Measurements from ENCODE around the gene SPOPL. TPM values are rescaled to one million over a fixed set of nuclear protein-coding genes. Genes with fewer than 3 reads are reported as not detected.
"Not testable (repeated sequence)": the region's sequence is repeated elsewhere in the genome, so short reads cannot be mapped to it uniquely, and the experiment has no call there.

SPOPL gene
- total RNA-seq, 1 donor from 2014 or later = 15.1 TPM

DNA sequence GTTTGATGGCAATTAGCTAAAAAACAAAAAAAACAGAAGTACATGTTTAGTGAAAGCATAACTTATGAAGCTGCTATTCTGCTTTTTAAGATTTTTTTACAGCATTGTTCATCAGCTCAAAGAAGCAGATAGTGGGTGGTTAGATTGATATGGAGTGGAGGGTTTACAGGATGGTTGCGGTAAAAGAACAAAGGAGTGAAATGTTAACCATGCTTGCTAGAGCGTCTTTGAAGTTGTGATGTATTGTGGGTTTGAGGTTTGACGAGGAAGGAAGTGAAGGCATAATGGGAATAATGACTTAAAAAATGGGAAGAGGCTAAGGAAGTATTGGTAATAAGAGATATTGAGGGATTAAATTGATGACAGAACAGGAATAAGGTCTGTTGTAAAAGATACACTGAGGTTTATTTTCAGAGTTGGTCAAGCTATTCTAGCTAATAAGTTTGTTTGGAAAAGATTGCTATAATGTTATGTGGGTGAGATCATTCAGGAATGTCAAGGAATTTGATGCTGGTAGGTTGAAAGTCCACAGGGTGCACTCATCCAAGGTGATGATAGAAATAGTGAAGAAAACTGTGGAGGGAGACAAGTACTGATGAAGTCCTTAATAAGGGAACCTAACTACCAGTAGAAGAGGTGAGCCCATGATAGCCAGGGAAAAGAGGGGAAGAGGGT lies 14.6 kb downstream of the SPOPL start:
- Mint-ChIP-seq H3K4me1 (ENCODE audit: low read depth) (peaks cover 15% of the 10 kb centered on the region), H3K36me3 (ENCODE audit: low read depth) (peaks cover 5% of the 10 kb centered on the region), H3K27me3 (ENCODE audit: low read depth) (peaks cover 20% of the 10 kb centered on the region), H3K9me3 (peaks cover 9% of the 10 kb centered on the region), H3K4me3 (ENCODE audit: low read depth) (no peak overlapping the region), H3K27ac (no peak overlapping the region)
- intact Hi-C loops (cut with micrococcal nuclease) = no loop called here
- no peak for DNase-seq (ENCODE audit: low spot score)

DNA sequence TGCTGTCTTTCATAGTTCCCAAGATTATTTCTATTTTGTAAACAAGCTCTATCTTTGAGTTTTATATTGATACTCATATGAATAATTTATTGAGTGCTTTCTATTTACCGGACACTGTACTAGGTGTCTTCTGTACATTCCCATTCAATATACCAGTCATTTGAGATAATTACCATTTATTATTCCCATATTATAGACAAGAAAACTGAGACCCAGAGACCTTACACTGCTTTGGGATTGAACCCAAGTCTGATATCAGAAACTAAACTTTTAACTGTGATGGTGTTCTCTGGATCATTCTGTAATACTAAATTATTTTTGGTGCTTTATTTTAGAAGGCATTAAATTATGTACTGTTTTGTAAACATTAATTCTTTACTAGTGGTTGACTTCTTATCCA lies 17.3 kb downstream of the SPOPL start:
- H3K36me3 Mint-ChIP-seq (ENCODE audit: low read depth) = peaks cover 14% of the 10 kb centered on the region
- peaks cover 16% of the 10 kb centered on the region for H3K27me3 Mint-ChIP-seq (ENCODE audit: low read depth)
- DNase-seq (ENCODE audit: low spot score) = no peak
- H3K27ac Mint-ChIP-seq = no peak overlapping the region
- H3K4me1 Mint-ChIP-seq (ENCODE audit: low read depth) = peaks cover 28% of the 10 kb centered on the region
- intact Hi-C loops (cut with micrococcal nuclease) = no loop called here
- no peak overlapping the region for H3K4me3 Mint-ChIP-seq (ENCODE audit: low read depth)
- H3K9me3 Mint-ChIP-seq = peaks cover 9% of the 10 kb centered on the region

DNA sequence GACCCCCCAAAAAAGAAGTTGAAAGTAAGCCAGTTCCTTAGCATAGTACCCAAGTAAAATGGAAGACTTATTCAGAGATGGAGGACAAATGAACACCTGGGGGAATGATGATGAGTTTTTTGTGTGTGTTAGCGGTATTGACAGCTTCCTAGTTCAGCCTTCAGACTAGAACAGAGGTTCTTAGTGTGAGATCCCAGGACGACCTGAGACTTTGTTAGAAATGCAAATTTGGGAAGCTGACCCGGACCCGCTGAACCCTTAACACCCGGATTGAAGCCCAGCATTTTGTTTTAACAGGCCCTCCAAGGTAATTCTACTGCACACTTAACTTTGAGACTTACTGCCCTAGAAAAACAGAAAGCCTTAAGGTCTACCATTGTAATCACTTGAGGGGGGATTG lies 20.3 kb downstream of the SPOPL start:
- DNase-seq (ENCODE audit: low spot score) = no peak
- no peak overlapping the region for H3K27ac Mint-ChIP-seq
- no peak overlapping the region for H3K4me3 Mint-ChIP-seq (ENCODE audit: low read depth)
- peaks cover 26% of the 10 kb centered on the region for H3K36me3 Mint-ChIP-seq (ENCODE audit: low read depth)
- intact Hi-C loops (cut with micrococcal nuclease) = no loop called here
- peaks cover 3% of the 10 kb centered on the region for H3K27me3 Mint-ChIP-seq (ENCODE audit: low read depth)
- H3K4me1 Mint-ChIP-seq (ENCODE audit: low read depth) = peaks cover 16% of the 10 kb centered on the region
- peaks cover 21% of the 10 kb centered on the region for H3K9me3 Mint-ChIP-seq

DNA sequence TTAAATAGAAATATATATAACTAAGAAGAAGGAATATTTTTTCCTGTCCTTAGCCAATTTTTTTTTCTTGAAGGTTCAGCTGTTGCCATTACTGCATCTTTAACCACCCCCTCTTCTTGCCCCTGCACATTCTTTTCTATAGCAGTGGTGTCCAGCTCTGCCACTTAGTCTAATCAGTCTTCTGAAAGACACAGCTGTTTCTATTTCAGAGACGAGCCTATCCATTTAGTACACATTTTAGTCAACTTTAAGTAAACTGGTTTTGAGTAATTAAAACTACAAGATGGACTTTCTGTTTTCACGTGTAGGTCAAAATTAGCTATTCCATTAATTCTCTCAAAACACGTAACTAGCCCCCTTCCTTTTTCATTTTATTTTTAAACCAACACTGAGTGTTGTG lies 21.0 kb downstream of the SPOPL start:
- no peak for DNase-seq (ENCODE audit: low spot score)
- Mint-ChIP-seq H3K27ac (no peak overlapping the region), H3K4me3 (ENCODE audit: low read depth) (no peak overlapping the region), H3K27me3 (ENCODE audit: low read depth) (no peaks in the 10 kb centered on the region), H3K9me3 (peaks cover 21% of the 10 kb centered on the region), H3K36me3 (ENCODE audit: low read depth) (peaks cover 26% of the 10 kb centered on the region), H3K4me1 (ENCODE audit: low read depth) (peaks cover 16% of the 10 kb centered on the region)
- intact Hi-C loops (cut with micrococcal nuclease) = no loop called here

DNA sequence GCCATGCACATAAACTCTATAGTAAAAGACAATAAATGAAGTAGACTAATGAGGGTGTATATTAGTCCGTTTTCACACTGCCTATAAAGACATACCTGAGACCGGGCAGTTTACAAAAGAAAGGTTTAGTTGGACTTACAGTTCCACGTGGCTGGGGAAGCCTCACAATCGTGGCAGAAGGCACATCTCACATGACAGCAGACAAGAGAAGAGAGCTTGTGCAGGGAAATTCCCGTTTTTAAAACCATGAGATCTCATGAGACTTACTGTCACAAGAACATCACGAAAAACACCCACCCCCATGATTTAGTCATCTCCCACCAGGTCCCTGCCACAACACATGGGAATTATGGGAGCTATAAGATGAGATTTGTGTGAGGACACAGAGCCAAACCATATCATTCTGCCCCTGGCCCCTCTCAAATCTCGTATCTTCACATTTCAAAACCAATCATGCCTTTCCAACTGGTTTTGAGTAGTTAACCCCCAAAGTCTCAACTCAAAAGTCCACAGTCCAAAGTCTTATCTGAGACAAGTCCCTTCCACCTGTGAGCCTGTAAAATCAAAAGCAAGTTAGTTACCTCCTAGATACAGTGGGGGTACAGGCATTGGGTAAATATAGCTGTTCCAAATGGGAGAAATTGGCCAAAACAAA lies 21.6 kb downstream of the SPOPL start:
- H3K4me3 Mint-ChIP-seq (ENCODE audit: low read depth) = not testable (repeated sequence)

DNA sequence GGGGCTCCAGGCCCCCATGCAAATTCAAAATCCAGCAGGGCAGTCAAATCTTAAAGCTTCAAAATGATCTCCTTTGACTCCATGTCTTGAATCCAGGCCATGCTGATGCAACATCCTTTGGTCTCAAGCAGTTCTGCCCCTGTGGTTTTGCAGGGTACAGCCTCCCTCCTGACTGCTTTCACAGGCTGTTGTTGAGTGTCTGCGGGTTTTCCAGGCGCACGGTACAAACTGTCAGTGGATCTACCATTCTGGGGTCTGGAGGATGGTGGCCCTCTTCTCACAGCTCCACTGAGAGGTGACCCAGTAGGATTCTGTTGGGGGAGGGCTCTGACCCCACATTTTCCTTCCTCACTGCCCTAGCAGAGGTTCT lies 22.1 kb downstream of the SPOPL start:
- peaks cover 26% of the 10 kb centered on the region for H3K36me3 Mint-ChIP-seq (ENCODE audit: low read depth)
- H3K27ac Mint-ChIP-seq; H3K4me3 Mint-ChIP-seq (ENCODE audit: low read depth); H3K27me3 Mint-ChIP-seq (ENCODE audit: low read depth); DNase-seq (ENCODE audit: low spot score); intact Hi-C loops (cut with micrococcal nuclease): not testable (repeated sequence)
- peaks cover 16% of the 10 kb centered on the region for H3K4me1 Mint-ChIP-seq (ENCODE audit: low read depth)
- H3K9me3 Mint-ChIP-seq = peaks cover 21% of the 10 kb centered on the region

More for the DNA sequence above, 21.6 kb downstream of the SPOPL start:
- H3K27me3 Mint-ChIP-seq (ENCODE audit: low read depth); intact Hi-C loops (cut with micrococcal nuclease); DNase-seq (ENCODE audit: low spot score); H3K27ac Mint-ChIP-seq: not testable (repeated sequence)
- Mint-ChIP-seq H3K4me1 (ENCODE audit: low read depth) (peaks cover 16% of the 10 kb centered on the region), H3K9me3 (peaks cover 21% of the 10 kb centered on the region), H3K36me3 (ENCODE audit: low read depth) (peaks cover 26% of the 10 kb centered on the region)

DNA sequence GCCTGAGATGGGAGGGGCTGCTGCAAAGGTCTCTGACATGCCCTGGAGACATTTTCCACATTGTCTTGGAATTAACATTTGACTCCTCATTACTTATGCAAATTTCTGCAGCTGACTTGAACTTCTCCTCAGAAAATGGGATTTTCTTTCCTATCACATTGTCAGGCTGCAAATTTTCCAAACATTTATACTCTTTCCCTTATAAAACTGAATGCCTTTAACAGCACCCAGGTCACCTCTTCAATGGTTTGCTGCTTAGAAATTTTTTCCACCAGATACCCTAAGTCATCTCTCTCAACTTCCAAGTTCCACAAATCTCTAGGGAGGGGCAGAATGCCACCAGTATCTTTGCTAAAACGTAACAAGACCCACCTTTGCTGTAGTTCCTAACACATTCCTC lies 22.8 kb downstream of the SPOPL start:
- Mint-ChIP-seq H3K9me3 (peaks cover 21% of the 10 kb centered on the region), H3K4me1 (ENCODE audit: low read depth) (peaks cover 16% of the 10 kb centered on the region), H3K36me3 (ENCODE audit: low read depth) (peaks cover 26% of the 10 kb centered on the region)
- intact Hi-C loops (cut with micrococcal nuclease); H3K27ac Mint-ChIP-seq; H3K27me3 Mint-ChIP-seq (ENCODE audit: low read depth); H3K4me3 Mint-ChIP-seq (ENCODE audit: low read depth); DNase-seq (ENCODE audit: low spot score): not testable (repeated sequence)

DNA sequence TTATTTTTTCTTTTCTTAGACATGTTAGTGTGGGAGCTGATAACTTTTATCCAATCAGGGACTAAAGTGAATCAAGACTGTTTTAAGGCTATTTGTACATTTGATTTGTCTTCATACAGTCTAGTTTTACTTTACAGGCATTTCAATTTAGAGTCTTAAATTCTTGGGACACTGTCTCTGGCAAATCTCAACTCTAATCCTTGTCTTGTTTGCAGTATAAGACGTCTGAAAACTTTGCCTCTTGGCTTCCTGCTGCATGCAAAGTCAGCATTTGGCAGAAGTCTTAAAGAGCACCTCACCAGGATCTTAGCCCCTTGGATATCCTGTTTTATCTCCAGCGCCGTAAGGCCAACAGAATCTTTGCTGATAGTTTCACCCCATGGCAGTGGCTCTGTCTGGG lies 30.3 kb downstream of the SPOPL start:
- H3K9me3 Mint-ChIP-seq = peaks cover 1% of the 10 kb centered on the region
- peaks cover 3% of the 10 kb centered on the region for H3K36me3 Mint-ChIP-seq (ENCODE audit: low read depth)
- H3K27me3 Mint-ChIP-seq (ENCODE audit: low read depth) = no peaks in the 10 kb centered on the region
- H3K4me1 Mint-ChIP-seq (ENCODE audit: low read depth) = no peaks in the 10 kb centered on the region
- no peak overlapping the region for H3K4me3 Mint-ChIP-seq (ENCODE audit: low read depth)
- no peak for DNase-seq (ENCODE audit: low spot score)
- intact Hi-C loops (cut with micrococcal nuclease) = no loop called here
- no peak overlapping the region for H3K27ac Mint-ChIP-seq

DNA sequence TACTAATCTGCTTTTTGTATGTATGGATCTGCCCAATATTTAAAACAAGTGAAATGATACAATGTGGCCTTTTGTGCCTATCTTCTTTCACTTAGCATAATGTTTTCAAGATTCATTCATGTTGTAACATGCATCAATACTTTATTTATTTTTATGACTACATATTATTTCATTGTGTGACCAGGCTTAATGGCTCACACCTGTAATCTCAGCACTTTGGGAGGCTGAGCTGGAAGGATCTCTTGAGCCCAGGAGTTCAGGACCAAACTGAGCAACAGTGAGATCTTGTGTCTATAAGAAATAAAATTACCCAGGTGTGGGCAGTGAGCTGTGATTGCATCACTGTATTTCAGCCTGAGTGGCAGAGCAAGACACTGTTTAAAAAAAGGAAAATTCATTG lies 33.2 kb downstream of the SPOPL start:
- peaks cover 18% of the 10 kb centered on the region for H3K9me3 Mint-ChIP-seq
- intact Hi-C loops (cut with micrococcal nuclease) = no loop called here

DNA sequence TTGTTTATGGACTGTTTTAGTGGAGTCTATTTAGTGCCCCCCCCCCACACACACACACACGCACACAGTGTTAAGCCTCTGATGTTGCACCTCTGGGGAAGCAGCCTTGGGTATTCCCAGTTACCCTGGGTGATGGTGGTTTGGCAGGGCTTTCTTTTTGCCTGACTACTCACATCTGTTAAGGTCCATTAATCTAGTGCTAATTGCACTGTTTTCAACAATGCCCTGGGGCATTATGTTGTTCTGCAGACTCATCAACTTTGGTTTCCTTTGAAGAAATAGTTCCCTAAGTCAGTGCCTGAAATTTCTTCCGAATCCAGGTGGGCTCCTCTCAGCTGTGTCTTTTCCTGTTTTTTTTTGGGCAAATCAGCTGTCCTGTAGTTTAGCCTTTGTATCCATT lies 34.7 kb downstream of the SPOPL start:
- Mint-ChIP-seq H3K36me3 (ENCODE audit: low read depth) (peaks cover 19% of the 10 kb centered on the region), H3K27ac (no peak overlapping the region), H3K4me1 (ENCODE audit: low read depth) (no peaks in the 10 kb centered on the region), H3K9me3 (peaks cover 22% of the 10 kb centered on the region), H3K27me3 (ENCODE audit: low read depth) (no peaks in the 10 kb centered on the region), H3K4me3 (ENCODE audit: low read depth) (no peak overlapping the region)
- intact Hi-C loops (cut with micrococcal nuclease) = no loop called here
- DNase-seq (ENCODE audit: low spot score) = no peak

More for the DNA sequence above, 33.2 kb downstream of the SPOPL start:
- no peak for DNase-seq (ENCODE audit: low spot score)
- Mint-ChIP-seq H3K4me1 (ENCODE audit: low read depth) (no peaks in the 10 kb centered on the region), H3K36me3 (ENCODE audit: low read depth) (peaks cover 19% of the 10 kb centered on the region), H3K27me3 (ENCODE audit: low read depth) (no peaks in the 10 kb centered on the region), H3K4me3 (ENCODE audit: low read depth) (no peak overlapping the region), H3K27ac (no peak overlapping the region)

DNA sequence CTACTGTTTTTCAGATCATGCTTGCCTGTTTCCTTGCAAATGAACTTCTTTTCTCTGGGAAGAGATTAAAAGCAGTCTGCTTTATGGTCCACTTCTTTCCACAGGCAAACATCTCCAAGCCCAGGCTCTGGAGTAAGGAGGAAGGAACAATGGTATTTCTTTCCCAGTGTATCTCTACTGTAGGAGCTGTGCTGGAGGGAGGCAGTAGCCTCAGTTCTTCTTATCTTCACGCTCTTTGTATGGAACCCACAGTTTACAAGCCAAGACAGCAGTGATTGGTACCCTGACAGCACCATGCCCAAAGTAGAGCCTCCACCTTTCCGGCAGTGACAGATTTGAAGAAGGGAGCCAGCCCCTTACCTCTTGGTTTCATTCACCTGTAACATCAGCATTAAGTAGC lies 35.2 kb downstream of the SPOPL start:
- intact Hi-C loops (cut with micrococcal nuclease) = no loop called here

DNA sequence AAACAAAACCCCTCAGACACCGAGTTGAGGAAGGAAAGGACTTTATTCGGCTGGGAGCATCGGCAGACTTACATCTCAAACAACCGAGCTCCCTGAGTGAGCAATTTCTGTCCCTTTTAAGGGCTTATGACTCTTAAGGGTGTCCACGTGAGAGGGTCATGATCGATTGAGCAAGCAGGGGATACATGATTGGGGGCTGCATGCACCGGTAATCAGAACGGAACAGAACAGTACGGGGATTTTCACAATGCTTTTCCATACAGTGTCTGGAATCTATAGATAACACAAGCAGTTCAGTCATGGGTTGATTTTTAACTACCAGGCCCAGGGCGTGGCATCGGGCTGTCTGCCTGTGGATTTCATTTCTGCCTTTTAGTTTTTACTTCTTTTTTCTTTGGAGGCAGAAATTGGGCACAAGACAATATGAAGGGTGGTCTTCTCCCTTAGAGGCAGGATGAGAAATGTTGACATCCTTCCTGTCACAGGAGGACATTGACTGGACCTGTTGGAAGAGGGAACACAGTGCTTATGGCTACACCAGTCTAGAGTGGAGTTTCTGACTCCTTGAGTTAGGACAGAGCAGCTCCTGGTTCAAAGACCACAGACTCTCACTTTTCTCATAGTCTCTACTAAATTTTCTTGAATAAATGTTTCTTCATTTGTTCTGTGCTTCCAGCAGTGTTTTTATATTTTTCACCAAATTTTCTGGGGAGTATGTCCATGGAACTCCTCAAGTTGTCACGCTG lies 35.8 kb downstream of the SPOPL start:
- Mint-ChIP-seq H3K4me1 (ENCODE audit: low read depth) (no peaks in the 10 kb centered on the region), H3K36me3 (ENCODE audit: low read depth) (peaks cover 19% of the 10 kb centered on the region)
- intact Hi-C loops (cut with micrococcal nuclease) = no loop called here

More for the DNA sequence above, 35.2 kb downstream of the SPOPL start:
- H3K4me1 Mint-ChIP-seq (ENCODE audit: low read depth) = no peaks in the 10 kb centered on the region
- H3K27ac Mint-ChIP-seq = no peak overlapping the region
- no peaks in the 10 kb centered on the region for H3K27me3 Mint-ChIP-seq (ENCODE audit: low read depth)
- DNase-seq (ENCODE audit: low spot score) = no peak
- peaks cover 27% of the 10 kb centered on the region for H3K9me3 Mint-ChIP-seq
- H3K4me3 Mint-ChIP-seq (ENCODE audit: low read depth) = no peak overlapping the region
- peaks cover 19% of the 10 kb centered on the region for H3K36me3 Mint-ChIP-seq (ENCODE audit: low read depth)

DNA sequence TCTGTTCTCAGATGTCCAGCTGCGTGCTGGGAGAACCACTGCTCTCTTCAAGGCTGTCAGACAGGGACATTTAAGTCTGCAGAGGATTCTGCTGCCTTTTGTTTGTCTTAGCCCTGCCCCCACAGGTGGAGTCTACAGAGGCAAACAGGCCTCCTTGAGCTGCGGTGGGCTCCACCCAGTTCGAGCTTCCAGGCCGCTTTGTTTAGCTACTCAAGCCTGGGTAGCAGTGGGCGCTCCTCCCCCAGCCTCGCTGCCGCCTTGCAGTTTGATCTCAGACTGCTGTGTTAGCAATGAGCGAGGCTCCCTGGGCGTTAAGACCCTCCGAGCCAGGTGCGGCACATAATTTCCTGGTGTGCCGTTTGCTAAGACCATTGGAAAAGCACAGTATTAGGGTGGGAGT lies 42.6 kb downstream of the SPOPL start:
- H3K27me3 Mint-ChIP-seq (ENCODE audit: low read depth); H3K36me3 Mint-ChIP-seq (ENCODE audit: low read depth); H3K27ac Mint-ChIP-seq; H3K4me1 Mint-ChIP-seq (ENCODE audit: low read depth); H3K4me3 Mint-ChIP-seq (ENCODE audit: low read depth); intact Hi-C loops (cut with micrococcal nuclease); DNase-seq (ENCODE audit: low spot score): not testable (repeated sequence)
- H3K9me3 Mint-ChIP-seq = peaks cover 16% of the 10 kb centered on the region

More for the DNA sequence above, 35.8 kb downstream of the SPOPL start:
- Mint-ChIP-seq H3K27me3 (ENCODE audit: low read depth) (no peaks in the 10 kb centered on the region), H3K4me3 (ENCODE audit: low read depth) (no peak overlapping the region), H3K27ac (no peak overlapping the region), H3K9me3 (peaks cover 30% of the 10 kb centered on the region)
- DNase-seq (ENCODE audit: low spot score) = no peak
